ENCODE results near the gene UMPS.
"Not testable (repeated sequence)": the region's sequence is repeated elsewhere in the genome, so short reads cannot be mapped to it uniquely, and the experiment has no call there.

The UMPS gene

DNA sequence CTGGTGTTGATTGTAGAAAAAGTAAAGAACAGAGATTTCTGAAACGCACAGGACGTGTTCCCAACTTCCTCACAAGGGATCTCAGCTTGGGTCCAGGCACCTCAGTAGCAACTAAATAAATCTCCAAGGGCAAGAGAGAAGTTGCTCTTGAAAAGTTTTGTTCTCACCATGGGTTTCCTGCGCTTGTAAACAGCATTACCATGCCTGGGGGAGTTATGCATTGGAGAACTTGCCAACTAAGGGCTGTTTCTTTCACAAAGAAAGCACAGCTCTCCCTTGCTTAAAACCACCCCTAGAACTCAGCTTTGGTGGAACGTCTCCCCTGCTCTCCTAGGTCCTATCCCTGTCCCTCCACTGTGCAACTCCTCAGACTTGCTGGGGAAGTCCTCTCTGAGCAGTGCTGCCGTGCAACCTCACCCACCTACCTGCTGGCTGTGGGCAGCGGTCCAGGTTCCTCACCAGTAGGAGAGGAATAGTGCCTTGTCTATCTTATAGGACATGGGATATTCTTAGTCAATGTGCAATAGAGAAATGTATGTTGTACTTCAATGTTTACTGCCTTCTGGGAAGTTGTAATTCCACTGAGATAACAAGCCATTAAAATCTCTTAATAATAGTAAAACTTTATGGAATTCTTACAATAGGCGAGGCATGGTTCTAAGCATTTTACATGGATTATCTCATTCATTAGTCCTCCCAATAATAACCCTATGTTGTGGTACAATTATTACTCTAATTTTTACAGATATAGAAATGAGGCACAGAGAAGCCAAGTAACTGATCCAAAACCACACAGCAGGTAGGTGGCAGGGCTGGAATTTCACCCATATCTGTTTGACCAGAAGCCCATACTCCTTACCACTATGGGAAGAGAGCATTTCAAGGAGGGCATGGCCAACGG is 51.5 kb downstream of the UMPS start:
- DNase-seq = no peak

GRCh38 chr3:124782377-124782712 is 52.1 kb downstream of the UMPS start:
- DNase-seq = not testable (repeated sequence)

- DNase-seq = no peak
Measured at GRCh38 chr3:124783696-124784095, 53.4 kb downstream of the UMPS start.

DNA sequence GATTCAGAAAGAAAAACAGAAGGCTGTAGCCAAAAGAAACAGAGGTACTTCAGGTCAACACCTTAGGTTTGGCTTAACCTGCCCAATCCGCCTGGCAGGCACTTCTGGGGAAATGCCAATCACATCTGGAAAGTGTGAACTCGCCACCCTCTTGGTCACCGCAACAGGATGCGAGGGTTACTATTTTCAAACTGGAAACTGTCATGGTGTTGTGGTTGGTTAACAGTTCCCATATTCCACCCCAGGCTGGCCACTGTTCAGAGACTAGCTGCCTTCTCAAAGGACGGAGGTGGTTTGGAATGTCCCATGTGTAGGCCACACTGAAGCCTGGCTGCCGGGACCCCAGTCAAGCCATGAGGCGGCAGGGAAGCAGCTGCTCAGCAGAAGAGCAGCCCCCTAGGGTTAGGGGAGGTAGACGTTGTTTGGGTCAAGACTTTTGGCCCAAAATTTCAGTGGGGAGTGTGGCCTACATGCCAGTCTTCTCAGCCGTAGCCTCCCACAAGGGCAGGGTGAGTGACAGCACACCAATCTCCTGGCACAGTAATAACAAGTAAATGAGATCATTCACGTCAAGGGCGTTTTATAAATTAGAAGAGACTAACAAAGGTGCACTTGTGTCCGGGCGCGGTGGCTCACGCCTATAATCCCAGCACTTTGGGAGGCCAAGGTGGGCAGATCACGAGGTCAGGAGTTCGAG is 54.6 kb downstream of the UMPS start:
- no peak for DNase-seq

DNA sequence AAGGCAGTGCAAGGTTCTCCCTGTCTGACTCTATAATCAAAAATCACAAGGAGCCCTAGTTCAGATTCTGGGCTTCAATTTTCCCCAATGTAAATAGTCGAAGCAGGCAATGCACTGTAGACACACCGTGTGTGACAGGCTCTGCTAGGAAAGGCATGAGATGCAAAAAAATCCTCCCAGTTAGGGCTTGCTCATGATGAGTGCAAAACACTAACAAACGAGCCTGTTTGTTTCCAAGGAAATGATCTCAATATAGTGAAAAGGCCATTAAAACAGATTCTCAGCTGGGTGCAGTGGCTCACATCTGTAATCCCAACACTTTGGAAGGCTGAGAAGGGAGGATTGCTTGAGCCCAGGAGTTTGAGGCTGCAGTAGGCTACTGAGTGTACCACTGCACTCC is 55.7 kb downstream of the UMPS start:
- no peak for DNase-seq

GRCh38 chr3:124786511-124787241 is 56.4 kb downstream of the UMPS start:
- DNase-seq = no peak

DNA sequence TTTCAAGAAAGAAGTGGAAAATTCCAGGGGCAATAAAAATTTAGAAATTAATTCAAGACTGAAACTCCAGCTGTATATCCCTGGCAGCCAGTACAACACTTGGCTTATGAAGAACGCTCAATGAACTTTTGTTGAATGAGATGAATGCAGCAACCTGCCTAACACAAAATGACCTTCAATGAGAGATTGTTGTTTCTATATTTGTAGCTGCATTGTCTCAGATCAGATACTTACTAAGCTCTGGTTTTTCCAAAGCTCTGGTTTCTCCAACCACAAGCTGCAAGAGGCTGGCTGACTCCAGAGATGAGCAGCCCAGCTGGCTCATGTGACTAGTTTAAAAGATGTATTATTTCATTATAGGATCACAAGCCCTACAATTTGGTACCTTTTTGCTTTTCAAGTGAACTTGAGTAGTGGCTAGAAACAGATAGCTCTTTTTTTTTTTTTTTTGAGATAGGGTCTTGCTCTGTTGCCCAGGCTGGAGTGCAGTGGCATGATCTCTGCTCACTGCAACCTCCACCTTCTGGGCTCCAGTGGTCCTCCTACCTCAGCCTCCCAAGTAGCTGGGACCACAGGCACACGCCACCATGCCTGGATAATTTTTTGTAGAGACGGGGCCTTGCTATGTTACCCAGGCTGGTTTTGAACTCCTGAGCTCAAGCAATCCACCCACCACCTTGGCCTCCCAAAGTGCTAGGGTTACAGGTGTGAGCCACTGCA is 57.4 kb downstream of the UMPS start:
- DNase-seq = no peak

- DNase-seq = no peak
Measured at GRCh38 chr3:124788254-124788745, 58.0 kb downstream of the UMPS start.

GRCh38 chr3:124789103-124789502 is 58.9 kb downstream of the UMPS start:
- DNase-seq = not testable (repeated sequence)

- no peak for DNase-seq
Measured at GRCh38 chr3:124791142-124791541, 60.9 kb downstream of the UMPS start.

DNA sequence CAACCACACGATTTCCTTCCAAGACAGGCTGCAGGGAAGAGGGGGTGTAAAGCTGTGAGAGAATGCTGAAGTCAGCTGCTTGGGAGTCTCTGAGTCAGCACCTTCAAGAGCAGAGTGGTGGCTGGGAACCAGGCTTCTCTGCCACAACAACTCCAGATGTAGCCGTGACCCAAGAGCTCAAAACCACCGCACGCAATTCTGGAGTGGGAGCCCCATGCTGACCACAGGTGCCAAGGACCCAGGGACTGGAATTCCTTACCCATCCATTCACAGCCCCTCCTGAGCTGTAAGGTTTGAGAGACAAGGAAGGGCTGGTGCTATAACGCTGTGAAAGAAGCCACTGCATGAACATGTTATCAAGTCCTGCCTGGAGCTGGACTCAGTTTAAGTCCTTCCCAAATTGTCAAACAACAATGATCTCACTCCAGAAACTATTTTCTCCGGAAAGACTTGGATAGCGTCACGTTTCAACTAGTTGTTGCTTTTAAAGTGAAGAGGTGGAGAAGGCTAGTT is 61.4 kb downstream of the UMPS start:
- DNase-seq = no peak

GRCh38 chr3:124792341-124793040 is 62.2 kb downstream of the UMPS start:
- DNase-seq = no peak

GRCh38 chr3:124793054-124793739 is 62.9 kb downstream of the UMPS start:
- no peak for DNase-seq

DNA sequence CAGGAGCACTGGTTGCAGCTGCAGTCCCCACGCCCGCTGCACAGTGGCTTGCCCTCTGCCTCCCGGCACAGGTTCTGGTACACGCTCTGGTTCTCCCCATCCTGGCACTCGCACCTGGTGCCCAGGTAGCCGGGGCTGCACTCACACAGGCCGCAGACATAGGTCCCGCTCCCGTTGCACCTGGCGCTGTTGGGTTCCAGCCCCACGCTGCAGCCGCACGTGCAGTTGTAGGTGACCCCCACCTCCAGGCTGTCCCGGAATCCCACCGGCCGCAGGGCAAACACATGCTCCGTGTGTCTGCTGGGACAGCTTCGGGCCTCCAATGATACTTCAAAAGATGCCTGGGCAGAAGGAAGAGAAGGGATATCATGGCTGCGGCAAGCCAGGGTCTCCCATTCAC is 66.2 kb downstream of the UMPS start:
- DNase-seq = no peak

DNA sequence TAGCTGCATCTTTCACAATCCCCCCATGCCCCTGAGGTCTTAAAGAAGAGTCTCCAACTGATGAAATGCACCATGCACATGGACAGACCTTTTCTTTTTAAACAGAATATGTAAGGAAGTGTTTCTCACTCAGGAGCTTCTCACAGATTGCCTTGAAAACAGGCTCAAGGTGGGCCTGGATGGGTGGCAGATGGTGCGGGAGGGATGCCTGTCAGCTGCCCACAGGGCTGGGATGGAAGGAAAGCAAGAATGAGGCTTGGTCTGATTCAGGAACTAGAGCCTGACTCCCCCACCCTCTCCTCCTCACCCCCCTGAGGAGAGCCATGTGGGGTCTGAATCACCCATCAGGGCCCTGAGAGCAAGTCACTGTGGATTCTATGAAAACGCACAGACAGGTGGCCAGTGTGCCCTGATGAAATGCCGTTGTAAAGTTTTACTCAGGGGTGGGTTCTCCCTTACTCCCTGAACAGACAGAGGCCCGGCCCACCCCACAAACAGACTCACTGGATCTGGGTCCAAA is 67.2 kb downstream of the UMPS start:
- no peak for DNase-seq
